ENCODE measurements around the gene UNCX.
A peak's percentile ranks its signal among the peaks of the same experiment; 100 is the strongest.
"Not testable (repeated sequence)": the region's sequence is repeated elsewhere in the genome, so short reads cannot be mapped to it uniquely, and the experiment has no call there.

UNCX gene

GRCh38 chr7:1232623-1233332 lies at the start of gene UNCX:
Gene UNCX (plus strand): TSS chr7:1232872. CDS start chr7:1233018, 146 bp downstream.
- DNase-seq: no peak

GRCh38 chr7:1187127-1187526 lies 45.5 kb upstream of the UNCX start:
- no peak for DNase-seq

GRCh38 chr7:1188720-1189294 lies 43.9 kb upstream of the UNCX start:
- no peak for DNase-seq

- DNase-seq: no peak
These were observed 42.5 kb upstream of the UNCX start for GRCh38 chr7:1189986-1190772.

GRCh38 chr7:1192171-1192676 lies 40.4 kb upstream of the UNCX start:
- no peak for DNase-seq

GRCh38 chr7:1193593-1194424 lies 38.9 kb upstream of the UNCX start:
- DNase-seq: peak; percentile 58

GRCh38 chr7:1196441-1196840 lies 36.2 kb upstream of the UNCX start:
- not testable (repeated sequence) for DNase-seq

- DNase-seq: no peak
These were observed 35.7 kb upstream of the UNCX start for GRCh38 chr7:1196950-1197349.

- DNase-seq: no peak
These were observed 34.6 kb upstream of the UNCX start for GRCh38 chr7:1197997-1198625.

GRCh38 chr7:1200045-1200444 lies 32.6 kb upstream of the UNCX start:
- no peak for DNase-seq

GRCh38 chr7:1201916-1202315 lies 30.8 kb upstream of the UNCX start:
- no peak for DNase-seq

GRCh38 chr7:1202914-1203313 lies 29.8 kb upstream of the UNCX start:
- DNase-seq: not testable (repeated sequence)

GRCh38 chr7:1204460-1205140 lies 28.1 kb upstream of the UNCX start:
- no peak for DNase-seq

GRCh38 chr7:1205742-1206141 lies 26.9 kb upstream of the UNCX start:
- DNase-seq: not testable (repeated sequence)

- DNase-seq: no peak
These were observed 23.6 kb upstream of the UNCX start for GRCh38 chr7:1209097-1209496.

GRCh38 chr7:1210321-1210978 lies 22.2 kb upstream of the UNCX start:
- DNase-seq: no peak

GRCh38 chr7:1210979-1211608 lies 21.6 kb upstream of the UNCX start:
- DNase-seq: no peak

- no peak for DNase-seq
These were observed 21.1 kb upstream of the UNCX start for GRCh38 chr7:1211611-1212010.

GRCh38 chr7:1212025-1212424 lies 20.6 kb upstream of the UNCX start:
- not testable (repeated sequence) for DNase-seq

GRCh38 chr7:1214516-1214915 lies 18.2 kb upstream of the UNCX start:
- no peak for DNase-seq
